Right renal cortex interstitium (tissue), 3 donors: ENCODE results near the gene MACROD2. TPM values are rescaled to one million over a fixed set of nuclear protein-coding genes. Genes with fewer than 3 reads are reported as not detected.
"Not testable (repeated sequence)": the region's sequence is repeated elsewhere in the genome, so short reads cannot be mapped to it uniquely, and the experiment has no call there.

Experiments used
- DNase-seq, 3 donors: peaks; one replicate each; pipeline ENCODE4 v3.0.0-alpha.2; 2013; ENCODE audit warnings: low read depth in 3 of 3, low spot score in 2 of 3
- polyA plus RNA-seq, 3 donors: library from polyadenylated mRNA; unstranded; fragments of 120-200 nt; gene quantifications; one replicate each; pipeline ENCODE4 v1.2.1, GENCODE V29; 2013; ENCODE audit not compliant: insufficient read length in 3 of 3

The MACROD2 gene
- polyA plus RNA-seq, 3 donors, result 14.4 to 15.6 (median 14.5) TPM

GRCh38 chr20:14178952-14179351 lies 183.6 kb downstream of the MACROD2 start:
- DNase-seq, result no peak

DNA sequence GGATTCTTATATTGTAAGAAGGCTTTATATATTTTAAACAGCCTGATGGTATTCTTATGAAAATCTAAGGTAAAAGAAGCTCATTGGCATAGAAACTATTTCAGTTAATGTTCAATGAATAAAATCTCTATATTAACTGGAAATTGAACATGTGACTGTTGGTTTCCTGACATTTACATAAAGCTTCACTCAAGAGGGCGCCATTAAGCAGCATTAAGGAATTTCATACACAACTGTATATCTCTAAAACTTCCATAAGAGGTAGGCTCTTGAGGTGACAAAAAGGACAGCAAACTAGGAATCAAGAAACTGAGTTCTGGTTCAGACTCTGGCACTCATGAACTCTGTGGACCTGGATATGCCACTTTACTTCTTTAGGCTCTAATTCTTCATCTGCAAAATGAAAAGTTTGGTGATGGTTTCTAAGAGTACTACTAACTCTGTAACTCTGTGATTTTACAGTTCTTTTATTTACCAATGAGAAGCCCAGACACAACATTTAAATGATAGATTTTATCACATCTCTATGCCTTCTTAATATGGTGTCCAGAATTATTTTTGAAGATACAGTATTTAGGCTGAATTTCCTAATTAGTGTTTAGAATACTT lies 194.6 kb downstream of the MACROD2 start:
- peak in 2 of 3 donors; percentile 10 to 16 for DNase-seq

GRCh38 chr20:14191559-14191958 lies 196.2 kb downstream of the MACROD2 start:
- DNase-seq, result no peak

GRCh38 chr20:14193443-14193842 lies 198.1 kb downstream of the MACROD2 start:
- no peak for DNase-seq

- no peak for DNase-seq
Observed at GRCh38 chr20:14193885-14194284, 198.6 kb downstream of the MACROD2 start.

DNA sequence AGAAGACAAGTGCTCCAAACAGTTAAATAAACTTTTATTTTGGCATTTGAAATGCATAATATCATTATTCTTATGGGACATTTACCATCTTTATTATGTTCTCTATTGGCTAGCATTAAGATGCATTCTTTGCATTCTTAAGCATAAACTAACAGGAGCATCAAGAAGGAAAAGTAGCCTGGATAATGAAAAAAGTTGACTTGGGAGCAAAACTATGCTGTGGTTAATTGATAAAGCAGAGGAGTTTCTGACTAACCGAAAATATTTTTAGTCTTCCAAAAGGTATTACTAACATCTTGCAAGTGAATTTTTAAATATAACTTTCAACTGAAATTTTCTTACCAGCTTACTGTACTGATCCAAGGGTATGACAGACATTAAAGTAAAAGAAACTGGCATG lies 201.8 kb downstream of the MACROD2 start:
- no peak for DNase-seq

GRCh38 chr20:14198416-14198815 lies 203.1 kb downstream of the MACROD2 start:
- no peak for DNase-seq

- no peak for DNase-seq
Observed at GRCh38 chr20:14199111-14199510, 203.8 kb downstream of the MACROD2 start.

- DNase-seq, result no peak
Observed at GRCh38 chr20:14203657-14204056, 208.3 kb downstream of the MACROD2 start.

DNA sequence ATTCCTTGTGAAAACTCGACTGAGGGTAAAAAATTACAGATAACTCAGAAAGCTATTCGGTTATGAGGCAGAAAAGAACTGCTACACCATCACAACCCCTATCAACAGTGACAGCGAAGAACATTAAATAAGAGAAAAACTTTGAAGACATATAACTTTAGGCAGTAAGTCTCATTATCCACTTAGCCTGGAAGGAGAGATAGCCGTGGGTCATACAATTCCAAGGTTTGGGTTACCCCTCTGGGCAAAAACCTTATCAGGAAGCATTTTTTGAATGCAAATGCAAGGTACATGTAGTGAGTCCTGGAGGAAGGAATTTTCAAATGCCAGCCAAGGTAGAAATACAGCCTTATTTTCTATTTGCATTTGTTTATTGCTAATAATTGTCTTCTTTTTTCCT lies 212.3 kb downstream of the MACROD2 start:
- DNase-seq, result no peak

GRCh38 chr20:14208956-14209355 lies 213.6 kb downstream of the MACROD2 start:
- no peak for DNase-seq

GRCh38 chr20:14210146-14210545 lies 214.8 kb downstream of the MACROD2 start:
- no peak for DNase-seq

- no peak for DNase-seq
Observed at GRCh38 chr20:14214046-14214445, 218.7 kb downstream of the MACROD2 start.

DNA sequence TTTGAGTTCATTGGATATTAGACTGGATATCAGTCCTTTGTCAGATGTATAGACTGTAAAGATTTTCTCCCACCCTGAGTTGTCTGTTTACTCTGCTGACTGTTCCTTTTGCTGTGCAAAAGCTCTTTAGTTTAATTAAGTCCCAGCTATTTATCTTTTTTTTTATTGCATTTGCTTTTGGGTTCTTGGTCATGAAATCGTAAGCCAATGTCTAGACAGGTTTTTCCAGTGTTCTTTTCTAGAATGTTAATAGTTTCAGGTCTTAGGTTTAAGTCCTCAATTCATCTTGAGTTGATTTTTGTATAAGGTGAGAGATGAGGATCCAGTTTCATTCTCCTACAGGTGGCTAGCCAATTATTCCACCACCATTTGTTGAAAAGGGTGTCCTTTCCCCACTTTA lies 220.6 kb downstream of the MACROD2 start:
- DNase-seq, result not testable (repeated sequence)

GRCh38 chr20:14219801-14220461 lies 224.6 kb downstream of the MACROD2 start:
- DNase-seq, result no peak

- DNase-seq, result no peak
Observed at GRCh38 chr20:14220986-14221385, 225.7 kb downstream of the MACROD2 start.

GRCh38 chr20:14223806-14224205 lies 228.5 kb downstream of the MACROD2 start:
- no peak for DNase-seq

- not testable (repeated sequence) for DNase-seq
Observed at GRCh38 chr20:14226051-14227049, 231.0 kb downstream of the MACROD2 start.

DNA sequence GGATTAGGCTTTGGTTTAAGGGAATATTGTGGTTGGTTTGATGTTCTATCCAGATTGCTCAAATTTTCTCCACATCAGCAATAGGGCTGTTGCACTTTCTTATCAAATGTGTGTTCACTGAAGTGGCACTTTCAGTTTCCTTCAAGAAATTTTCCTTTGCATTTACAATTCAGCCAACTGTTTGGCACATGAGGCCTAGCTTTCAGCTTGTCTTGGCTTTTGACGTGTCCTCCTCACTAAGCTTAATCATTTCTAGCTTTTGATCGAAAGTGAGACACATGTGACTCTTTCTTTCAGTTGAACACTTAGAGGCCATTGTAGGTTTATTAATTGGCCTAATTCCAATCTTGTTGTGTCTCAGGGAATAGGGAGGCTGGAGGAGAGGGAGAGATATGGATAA lies 237.3 kb downstream of the MACROD2 start:
- DNase-seq, result no peak

DNA sequence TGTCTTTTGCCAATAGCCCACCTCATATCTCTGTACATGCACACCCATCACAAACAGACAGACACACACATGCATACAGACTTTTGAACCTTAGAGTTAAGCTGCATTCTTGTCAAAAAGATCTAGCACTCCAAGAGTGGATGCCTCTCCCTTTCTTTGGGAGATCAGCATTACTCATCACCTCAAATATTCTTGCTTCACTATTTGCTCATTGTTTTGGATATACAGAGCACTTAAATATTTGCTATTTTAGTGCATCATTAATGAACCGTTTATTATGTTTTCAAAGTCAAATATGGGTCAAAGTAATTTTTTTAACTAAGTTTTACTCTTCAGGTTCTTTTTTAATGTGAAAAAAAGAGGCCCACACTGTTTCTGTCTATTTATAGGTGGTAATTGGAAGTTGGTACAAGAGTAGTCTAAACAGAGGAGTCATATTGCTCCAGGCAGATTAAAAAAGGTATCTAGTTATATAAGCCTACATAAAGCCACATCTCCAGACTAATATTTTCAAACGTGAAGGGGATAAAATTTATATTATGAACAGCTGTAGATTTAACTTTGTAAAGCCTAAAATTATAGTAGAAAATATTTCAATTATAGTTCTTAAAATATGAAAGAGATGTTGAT lies 239.5 kb downstream of the MACROD2 start:
- DNase-seq, result no peak

GRCh38 chr20:14235355-14235754 lies 240.0 kb downstream of the MACROD2 start:
- no peak for DNase-seq
